Left ventricle myocardium inferior (tissue), 1 donor: ENCODE measurements around the gene SLC4A2. TPM values are rescaled to one million over a fixed set of nuclear protein-coding genes. Genes with fewer than 3 reads are reported as not detected.

Experiments used
- DNase-seq: peaks from one replicate; pipeline ENCODE4 v3.0.0-alpha.2; 2020
- H3K27ac ChIP-seq: fragments of 200-600 bp; replicated peaks from 2 replicates; pipeline ENCODE4 v1.8.0; 2021
- H3K27me3 ChIP-seq: fragments of 200-600 bp; 2 replicates; pipeline ENCODE4 v1.8.0; 2021; ENCODE audit warnings: low read depth
- H3K36me3 ChIP-seq: fragments of 200-600 bp; 2 replicates; pipeline ENCODE4 v1.8.0; 2021
- H3K4me1 ChIP-seq: fragments of 200-600 bp; 2 replicates; pipeline ENCODE4 v1.8.0; 2021
- H3K4me3 ChIP-seq: fragments of 200-600 bp; 2 replicates; pipeline ENCODE4 v1.8.0; 2021; ENCODE audit warnings: mild to moderate bottlenecking, moderate library complexity
- H3K9me3 ChIP-seq: fragments of 200-600 bp; replicated peaks from 2 replicates; pipeline ENCODE4 v1.8.0; 2021
- CTCF ChIP-seq: fragments of 200-600 bp; IDR thresholded peaks from 2 replicates; pipeline ENCODE4 v1.8.0; 2021; ENCODE audit warnings: antibody characterized with exemption, mild to moderate bottlenecking, borderline replicate concordance
- intact Hi-C: fragments of 100-400 bp; cut with micrococcal nuclease; formaldehyde crosslinking; loops from one replicate; pipeline ENCODE4 v1.11.0; 2022
- total RNA-seq: library from RNA; stranded (reverse); fragmentation: NEBNext Ultra II Directional; extraction: Animal tissue kit (Norgen Biotek cat#: 25700); gene quantifications from one replicate; pipeline ENCODE4 v1.2.1, GENCODE V29; 2021
- donor health status: DM: no; HTN: yes; CAD: no; lungs with severe emphysema.

SLC4A2 gene
- total RNA-seq, 1 donor from 2014 or later: 62.9 TPM

- H3K27me3 ChIP-seq: peaks cover 74% of the 10 kb centered on the region
- no peak for TF ChIP-seq CTCF
Measured at GRCh38 chr7:151018421-151019129, 40.8 kb upstream of the SLC4A2 start.

GRCh38 chr7:151019130-151019447, 40.3 kb upstream of the SLC4A2 start:
- Histone ChIP-seq H3K4me3 (peak overlapping the region; percentile 49), H3K36me3 (no peaks in the 10 kb centered on the region), H3K27me3 (peaks cover 70% of the 10 kb centered on the region), H3K4me1 (peaks cover 29% of the 10 kb centered on the region), H3K27ac (no peak overlapping the region), H3K9me3 (no peaks in the 10 kb centered on the region)
- intact Hi-C loops: no loop called here
- no peak for TF ChIP-seq CTCF
- DNase-seq: no peak

More at GRCh38 chr7:151018421-151019129, 40.8 kb upstream of the SLC4A2 start:
- peak overlapping the region; percentile 49 for H3K4me3 ChIP-seq
- intact Hi-C loops: no loop called here
- H3K4me1 ChIP-seq: peaks cover 35% of the 10 kb centered on the region
- H3K36me3 ChIP-seq: no peaks in the 10 kb centered on the region
- H3K9me3 ChIP-seq: no peaks in the 10 kb centered on the region
- no peak for DNase-seq
- H3K27ac ChIP-seq: no peak overlapping the region

GRCh38 chr7:151020231-151020630, 39.2 kb upstream of the SLC4A2 start:
- H3K27ac ChIP-seq: no peak overlapping the region
- H3K9me3 ChIP-seq: no peaks in the 10 kb centered on the region
- H3K27me3 ChIP-seq: peaks cover 69% of the 10 kb centered on the region
- no peak for DNase-seq
- TF ChIP-seq CTCF: no peak
- no peak overlapping the region for H3K4me3 ChIP-seq
- peaks cover 18% of the 10 kb centered on the region for H3K4me1 ChIP-seq
- intact Hi-C loops: no loop called here
- H3K36me3 ChIP-seq: no peaks in the 10 kb centered on the region

- H3K9me3 ChIP-seq: no peaks in the 10 kb centered on the region
- no peak overlapping the region for H3K4me3 ChIP-seq
- no peak overlapping the region for H3K27ac ChIP-seq
- H3K36me3 ChIP-seq: no peaks in the 10 kb centered on the region
- intact Hi-C loops: no loop called here
- DNase-seq: no peak
- TF ChIP-seq CTCF: no peak
- peaks cover 48% of the 10 kb centered on the region for H3K27me3 ChIP-seq
- H3K4me1 ChIP-seq: peaks cover 16% of the 10 kb centered on the region
Measured at GRCh38 chr7:151023232-151023631, 36.2 kb upstream of the SLC4A2 start.

GRCh38 chr7:151024435-151025056, 34.8 kb upstream of the SLC4A2 start, which contains the start of gene ATG9B:
Gene ATG9B, minus strand, starts transcription at chr7:151024494. Its CDS starts 71 bp downstream, at chr7:151024423.
- Histone ChIP-seq H3K27ac (no peak within 1 kb of the TSS), H3K36me3 (no peaks in the 10 kb centered on the region), H3K4me1 (peaks cover 15% of the 10 kb centered on the region), H3K9me3 (no peaks in the 10 kb centered on the region), H3K4me3 (no peak within 1 kb of the TSS), H3K27me3 (peaks cover 35% of the 10 kb centered on the region)
- intact Hi-C loops: no loop called here
- DNase-seq: no peak
- TF ChIP-seq CTCF: no peak
